Measurements from ENCODE around the gene TDO2.

DNA sequence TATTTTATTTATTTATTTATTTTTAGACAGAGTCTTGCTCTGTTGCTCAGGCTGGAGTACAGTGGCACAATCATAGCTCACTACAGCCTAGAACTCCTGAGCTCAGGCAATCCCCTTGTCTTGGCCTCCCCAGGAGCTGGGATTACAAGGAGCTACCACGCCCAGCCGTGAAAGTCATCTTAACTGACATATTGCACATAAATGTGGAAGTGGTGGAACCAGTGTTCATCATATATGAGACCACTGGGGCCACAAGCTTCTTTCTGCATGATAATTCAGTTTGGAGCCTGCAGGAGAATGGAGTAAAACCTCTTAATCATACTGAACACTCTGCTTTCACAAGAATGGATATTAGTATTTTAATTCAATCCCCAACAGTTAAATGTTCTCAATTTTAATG lies 62.7 kb downstream of the TDO2 start:
- no peak for TF ChIP-seq GATA2 (IDR thresholded peaks at IDR 0.05; ENCODE audit: low read depth, low read length)
- TF ChIP-seq GATA3 (IDR thresholded peaks at IDR 0.05; ENCODE audit: low read depth, low read length), result no peak

Data from SH-SY5Y (cell line).